ENCODE data around the gene PRKG1.

- TF ChIP-seq, protein P1, sequence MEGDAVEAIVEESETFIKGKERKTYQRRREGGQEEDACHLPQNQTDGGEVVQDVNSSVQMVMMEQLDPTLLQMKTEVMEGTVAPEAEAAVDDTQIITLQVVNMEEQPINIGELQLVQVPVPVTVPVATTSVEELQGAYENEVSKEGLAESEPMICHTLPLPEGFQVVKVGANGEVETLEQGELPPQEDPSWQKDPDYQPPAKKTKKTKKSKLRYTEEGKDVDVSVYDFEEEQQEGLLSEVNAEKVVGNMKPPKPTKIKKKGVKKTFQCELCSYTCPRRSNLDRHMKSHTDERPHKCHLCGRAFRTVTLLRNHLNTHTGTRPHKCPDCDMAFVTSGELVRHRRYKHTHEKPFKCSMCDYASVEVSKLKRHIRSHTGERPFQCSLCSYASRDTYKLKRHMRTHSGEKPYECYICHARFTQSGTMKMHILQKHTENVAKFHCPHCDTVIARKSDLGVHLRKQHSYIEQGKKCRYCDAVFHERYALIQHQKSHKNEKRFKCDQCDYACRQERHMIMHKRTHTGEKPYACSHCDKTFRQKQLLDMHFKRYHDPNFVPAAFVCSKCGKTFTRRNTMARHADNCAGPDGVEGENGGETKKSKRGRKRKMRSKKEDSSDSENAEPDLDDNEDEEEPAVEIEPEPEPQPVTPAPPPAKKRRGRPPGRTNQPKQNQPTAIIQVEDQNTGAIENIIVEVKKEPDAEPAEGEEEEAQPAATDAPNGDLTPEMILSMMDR (IDR thresholded peaks at IDR 0.05): no peak
- TF ChIP-seq ZFX (IDR thresholded peaks at IDR 0.05; ENCODE audit: borderline replicate concordance): no peak
Observed at GRCh38 chr10:51707392-51707791, 633.1 kb downstream of the PRKG1 start.
